GM04504 (cell line): Measurements from ENCODE around the gene BORCS5.
"Not testable (repeated sequence)": the region's sequence is repeated elsewhere in the genome, so short reads cannot be mapped to it uniquely, and the experiment has no call there.

Source experiments
- DNase-seq: peaks from one replicate; pipeline ENCODE4 v3.0.0-alpha.2; 2012; ENCODE audit warnings: low read depth

BORCS5 gene

DNA sequence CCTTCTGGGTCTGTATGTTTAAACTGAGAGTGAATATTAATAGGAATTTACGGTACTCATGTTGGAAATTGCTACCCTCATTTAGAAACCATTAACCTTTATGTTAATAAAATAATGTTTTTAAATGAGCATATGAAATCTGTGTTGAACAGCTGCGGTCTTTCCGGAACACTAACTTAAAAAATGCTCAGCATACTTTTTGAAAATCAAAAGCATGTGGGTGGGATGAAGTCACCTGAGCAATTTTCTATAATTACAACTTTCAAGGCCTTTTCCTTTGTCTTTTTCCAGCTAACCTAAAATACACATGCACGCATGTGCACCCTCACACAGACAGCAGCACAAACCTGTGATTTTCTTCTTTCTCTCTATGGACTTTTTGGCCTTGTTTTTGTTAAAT lies 39.8 kb downstream of the BORCS5 start:
- no peak for DNase-seq

GRCh38 chr12:12397184-12397583 lies 40.3 kb downstream of the BORCS5 start:
- DNase-seq: no peak

DNA sequence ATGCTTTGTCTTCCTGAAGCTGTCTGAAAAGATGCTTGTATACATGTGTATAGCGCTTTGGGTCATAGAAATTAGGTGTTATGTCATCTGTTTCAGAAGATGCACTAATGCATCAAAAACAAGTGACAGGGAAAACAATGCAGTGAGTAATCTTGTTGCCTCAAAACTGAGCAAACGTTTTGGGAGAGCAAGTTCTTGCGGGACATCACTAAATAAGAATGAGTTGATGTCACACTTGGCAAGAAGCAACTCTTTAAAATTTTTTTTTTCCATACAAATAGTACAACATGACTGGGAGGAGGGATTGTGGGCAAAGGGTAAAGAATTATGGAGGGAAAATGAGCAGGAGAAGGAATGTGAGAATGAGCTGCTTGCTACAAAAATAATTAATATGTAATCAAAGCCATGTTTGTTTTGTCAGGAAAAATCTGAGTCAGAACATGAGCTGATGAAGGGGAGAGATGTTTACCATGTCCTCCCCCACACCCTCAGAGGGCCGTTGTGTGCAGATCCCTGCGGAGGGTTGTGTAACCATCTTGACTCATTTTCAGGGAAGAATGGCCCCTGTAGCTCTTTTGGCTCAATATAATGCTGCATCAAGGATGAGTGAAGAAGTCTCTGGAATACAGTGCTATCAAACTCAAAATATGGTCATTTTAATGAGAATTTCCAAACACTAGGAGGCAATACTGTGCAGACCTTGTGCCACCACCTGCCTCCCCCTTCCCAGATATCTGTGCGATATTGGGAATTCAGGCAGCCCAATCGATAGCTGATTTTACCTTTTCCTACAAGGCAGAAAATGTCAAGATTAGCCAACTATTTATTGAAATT lies 41.4 kb downstream of the BORCS5 start:
- peak; percentile 94 for DNase-seq

DNA sequence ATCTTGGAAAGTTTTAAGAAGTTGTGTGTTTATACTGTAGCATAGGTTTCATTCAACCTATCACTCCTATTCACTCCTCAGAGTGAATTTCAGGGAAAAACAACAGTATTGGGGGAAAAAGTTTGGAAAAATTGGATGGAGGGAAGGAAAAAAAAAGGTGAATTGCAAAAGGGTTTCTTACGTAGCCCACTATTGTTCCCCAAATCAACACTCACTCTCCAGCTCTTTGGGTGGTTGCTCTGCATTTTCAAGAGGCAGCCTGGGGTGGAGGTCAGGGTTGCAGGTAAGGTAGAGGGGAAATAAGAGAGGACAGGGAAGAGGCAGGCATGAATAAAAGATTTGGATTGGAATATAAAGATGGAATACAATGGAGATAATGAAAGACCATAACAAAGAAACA lies 42.3 kb downstream of the BORCS5 start:
- no peak for DNase-seq

DNA sequence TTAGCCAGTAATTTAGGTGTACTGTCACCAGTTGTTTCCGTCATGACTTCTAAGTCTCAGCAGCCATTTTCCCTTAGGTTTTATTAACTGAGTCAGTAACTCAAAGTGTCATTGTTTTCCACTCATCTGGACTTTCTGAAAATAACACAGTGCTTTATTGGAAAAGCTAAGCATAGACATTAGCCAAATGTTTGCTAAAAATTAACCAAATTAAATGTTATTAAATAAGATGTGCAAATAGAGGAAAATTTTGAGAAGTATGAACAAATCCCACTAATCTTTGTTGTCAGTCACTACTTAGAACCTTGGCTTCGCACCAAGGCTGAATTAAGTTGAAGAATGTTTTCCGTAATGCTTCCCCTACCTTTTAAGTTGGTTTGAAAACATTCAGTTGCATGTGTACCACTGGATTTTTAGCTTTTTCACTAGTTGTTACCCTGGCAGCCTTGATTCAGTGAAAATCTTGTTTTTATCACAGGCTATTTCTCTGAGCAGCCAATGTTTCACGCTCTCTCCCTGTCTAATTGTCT lies 43.0 kb downstream of the BORCS5 start:
- DNase-seq: no peak

DNA sequence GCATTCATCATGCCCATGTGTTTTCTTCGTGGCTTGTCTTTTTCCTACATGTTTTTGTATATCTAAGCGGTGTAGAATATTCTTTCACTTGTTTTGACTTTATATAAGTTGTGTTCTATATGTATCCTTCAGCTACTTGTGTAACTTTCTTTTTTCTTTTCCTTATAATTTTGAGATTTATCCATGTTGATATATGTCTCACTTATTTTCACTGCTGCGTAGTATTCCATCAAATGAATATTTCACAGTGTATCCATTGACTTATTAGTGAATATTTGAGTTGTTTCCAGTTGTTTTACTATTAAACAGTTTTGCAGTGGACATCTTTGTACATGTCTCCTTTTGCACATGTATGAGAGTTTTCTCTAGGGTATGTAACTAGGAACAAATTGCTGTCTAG lies 43.9 kb downstream of the BORCS5 start:
- no peak for DNase-seq

DNA sequence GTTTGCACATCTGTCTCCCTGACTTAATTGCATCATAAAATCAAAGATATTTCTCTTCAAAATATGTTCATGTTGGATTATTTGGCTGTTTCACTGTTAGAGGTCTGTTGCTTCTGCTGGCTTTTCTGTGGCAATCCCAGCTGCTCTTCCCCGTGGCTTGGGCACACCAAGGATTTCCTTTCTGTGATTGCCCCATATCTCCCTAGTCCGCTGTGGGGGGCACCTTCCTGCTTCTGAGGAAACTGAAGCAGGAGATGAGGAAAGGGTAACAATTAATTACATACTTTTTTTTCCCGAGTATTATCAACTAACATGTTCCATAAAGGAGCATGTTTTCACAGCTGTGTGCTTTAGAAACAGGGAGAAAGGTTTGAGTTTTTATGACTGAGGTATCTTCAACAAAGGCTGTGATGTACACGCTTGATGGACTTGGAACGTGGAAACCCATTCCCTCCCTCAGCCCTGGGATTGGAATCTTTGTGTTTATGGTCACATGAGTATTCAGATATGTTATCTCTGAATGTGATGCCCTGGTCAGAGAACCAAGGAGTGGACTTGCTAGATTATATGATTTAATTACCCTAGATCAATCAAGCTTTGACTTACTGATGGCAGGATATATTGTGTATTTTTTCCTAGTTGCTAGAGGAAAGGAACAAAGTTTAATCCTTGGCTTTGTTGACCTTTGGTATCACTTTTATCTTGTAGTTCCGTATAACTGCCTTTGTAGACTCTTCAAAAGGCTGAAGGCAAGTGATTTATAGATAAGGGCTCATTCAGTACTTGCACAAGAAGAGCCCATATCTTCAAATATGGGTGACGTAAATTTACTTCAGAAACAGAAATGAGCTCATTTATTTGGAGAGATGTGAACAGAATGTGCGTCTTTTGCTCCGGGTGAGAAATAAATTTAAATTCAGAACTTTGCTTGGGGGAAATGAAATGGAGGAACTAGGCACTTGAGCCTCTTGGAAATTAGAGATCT lies 46.7 kb downstream of the BORCS5 start:
- no peak for DNase-seq

DNA sequence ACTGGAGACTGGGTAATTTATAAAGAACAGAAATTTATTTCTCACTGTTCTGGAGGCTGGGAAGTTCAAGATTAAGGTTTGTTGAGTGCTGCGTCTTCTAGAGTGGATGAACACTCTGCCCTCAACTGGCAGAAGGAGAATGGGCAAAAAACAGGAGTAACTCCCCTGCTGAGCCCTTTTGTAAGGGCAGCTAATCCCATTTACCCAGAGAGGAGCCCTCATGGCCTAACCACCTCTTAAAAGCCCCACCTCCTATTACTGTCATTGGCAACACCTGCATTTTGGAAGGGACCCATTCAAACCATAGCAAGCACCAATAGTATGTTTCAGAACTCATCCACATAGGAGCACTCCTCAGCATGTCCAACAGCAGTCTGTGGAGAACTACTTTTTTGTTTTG lies 47.4 kb downstream of the BORCS5 start:
- DNase-seq: no peak

GRCh38 chr12:12405882-12406281 lies 49.0 kb downstream of the BORCS5 start:
- DNase-seq: no peak

- DNase-seq: no peak
Observed at GRCh38 chr12:12406762-12407161, 49.9 kb downstream of the BORCS5 start.

- no peak for DNase-seq
Observed at GRCh38 chr12:12408265-12408690, 51.4 kb downstream of the BORCS5 start.

GRCh38 chr12:12409337-12409736 lies 52.5 kb downstream of the BORCS5 start:
- DNase-seq: not testable (repeated sequence)

DNA sequence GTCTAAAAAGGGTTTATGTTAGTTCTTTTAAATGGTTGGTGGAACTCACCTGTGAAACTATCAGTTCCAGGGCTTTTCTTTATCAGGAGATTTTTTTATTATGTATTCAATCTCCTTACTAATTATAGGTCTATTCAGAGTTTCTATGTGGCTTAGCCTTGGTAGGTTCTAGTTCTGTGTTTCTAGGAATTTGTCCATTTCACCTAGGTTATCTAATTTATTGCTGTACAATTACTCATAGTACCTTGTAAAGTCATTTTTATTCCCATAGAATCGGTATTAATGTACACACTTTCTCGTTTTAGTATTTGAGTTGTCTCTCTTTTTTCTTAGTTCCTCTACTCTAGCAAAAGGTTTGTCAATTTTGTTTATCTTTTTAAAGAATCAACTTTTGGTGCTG lies 59.0 kb downstream of the BORCS5 start:
- no peak for DNase-seq

GRCh38 chr12:12419165-12419564 lies 62.3 kb downstream of the BORCS5 start:
- DNase-seq: not testable (repeated sequence)

GRCh38 chr12:12423367-12423766 lies 66.5 kb downstream of the BORCS5 start:
- no peak for DNase-seq

DNA sequence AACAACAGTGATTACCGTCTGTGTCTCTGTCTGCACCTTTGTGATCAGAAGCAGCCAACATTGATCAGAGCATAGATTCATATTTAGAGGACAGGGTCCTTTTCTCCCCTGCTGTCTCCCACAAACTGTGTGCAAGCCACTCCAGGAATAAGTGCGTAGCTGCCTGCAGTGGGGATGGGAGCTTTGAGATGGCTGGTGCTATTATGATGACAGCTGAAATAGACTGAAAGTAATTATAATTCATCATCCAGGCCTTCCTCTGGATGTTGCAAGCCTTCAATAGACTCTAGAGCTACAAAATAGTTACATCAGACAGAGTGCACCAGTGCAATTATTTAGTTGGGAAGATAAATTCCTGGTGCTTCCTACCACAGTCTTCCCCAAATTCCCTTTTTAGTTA lies 68.1 kb downstream of the BORCS5 start:
- DNase-seq: no peak

DNA sequence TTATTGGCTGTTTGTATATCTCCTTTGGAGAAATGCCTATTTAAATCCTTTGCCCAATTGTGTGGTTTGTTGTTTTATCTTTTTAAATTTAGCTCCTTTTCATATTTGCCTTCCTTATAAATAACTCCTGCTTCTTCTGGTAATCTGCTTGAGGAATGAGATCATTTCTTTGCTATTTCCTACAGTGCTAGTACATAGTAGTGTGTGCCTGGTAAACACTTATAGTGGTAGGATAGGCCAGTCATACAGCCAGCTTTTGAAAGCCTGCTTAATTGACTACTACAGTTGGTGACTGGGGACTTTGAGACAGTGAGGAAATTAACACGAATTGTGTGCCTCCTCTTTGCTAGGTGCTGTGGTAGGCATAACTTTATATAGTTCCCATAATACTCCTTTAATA lies 68.7 kb downstream of the BORCS5 start:
- peak; percentile 12 for DNase-seq

DNA sequence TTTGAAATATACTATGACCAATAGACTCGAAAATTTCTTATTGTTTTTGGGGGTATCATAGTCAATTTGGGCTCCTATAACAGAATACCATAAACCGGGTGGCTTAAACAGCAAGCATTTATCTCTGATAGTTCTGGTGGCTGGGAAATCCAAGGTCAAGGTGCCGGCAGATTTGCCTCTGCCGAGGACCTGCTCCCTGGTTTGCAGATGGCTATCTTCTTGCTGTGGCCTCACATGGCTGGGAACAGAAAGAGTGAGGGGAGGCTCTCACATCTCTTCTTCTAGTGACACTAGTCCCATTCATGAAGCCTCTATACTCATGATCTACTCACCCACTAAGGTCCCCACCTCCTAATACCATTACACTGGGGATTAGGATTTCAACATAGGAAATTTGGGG lies 70.7 kb downstream of the BORCS5 start:
- DNase-seq: no peak

- no peak for DNase-seq
Observed at GRCh38 chr12:12428047-12428446, 71.2 kb downstream of the BORCS5 start.

DNA sequence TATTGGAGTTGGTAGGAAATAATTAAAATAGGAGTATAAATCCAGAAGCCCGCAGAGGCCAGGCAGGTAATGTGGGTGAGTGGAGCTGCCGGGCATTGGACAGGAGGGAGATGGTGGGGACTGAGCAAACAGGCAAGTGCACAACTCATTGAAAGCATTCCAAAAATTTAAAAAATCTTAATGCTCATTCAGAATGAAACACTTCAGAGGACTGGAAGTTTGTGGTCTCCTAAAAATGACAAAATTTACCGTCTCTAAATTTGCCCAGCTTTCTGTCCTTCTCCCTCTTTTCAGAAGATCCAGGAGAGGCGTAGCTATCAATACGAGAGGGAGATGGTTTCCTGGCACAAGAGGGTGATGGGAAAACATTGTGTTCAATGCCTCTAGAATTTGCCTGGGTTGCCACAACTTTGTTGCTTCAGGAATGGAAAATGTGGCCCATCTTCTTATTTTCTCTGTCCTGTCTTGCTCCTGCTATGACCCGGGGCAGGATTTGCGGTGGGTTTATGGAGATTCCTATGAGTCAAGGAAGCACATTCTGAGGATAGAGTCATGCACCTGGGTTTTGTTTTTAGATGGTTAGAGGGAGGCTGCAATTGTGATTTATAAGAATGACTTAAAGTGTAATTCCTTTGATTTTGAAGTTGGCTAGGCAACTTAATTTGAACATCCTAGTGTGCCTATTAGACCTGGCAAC lies 72.2 kb downstream of the BORCS5 start:
- no peak for DNase-seq

DNA sequence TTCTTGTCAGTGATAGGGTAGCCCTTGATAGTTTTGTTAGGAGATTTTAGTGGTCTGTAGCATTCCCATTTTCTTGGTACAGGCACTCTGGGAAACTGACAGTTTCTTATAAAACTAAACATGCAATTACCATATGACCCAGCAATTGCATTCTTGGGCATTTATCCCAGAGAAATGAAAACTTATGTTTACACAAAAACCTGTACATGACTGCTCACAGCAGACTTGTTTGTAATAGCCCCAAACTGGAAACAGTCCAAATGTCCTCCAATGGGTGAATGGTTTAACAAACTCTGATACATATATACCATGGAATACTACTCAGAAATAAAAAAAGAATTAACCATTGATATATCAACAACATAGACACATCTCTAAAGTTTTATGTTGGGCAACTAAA lies 75.5 kb downstream of the BORCS5 start:
- DNase-seq: peak; percentile 47

- DNase-seq: no peak
Observed at GRCh38 chr12:12433203-12433731, 76.4 kb downstream of the BORCS5 start.
